ENCODE data around the gene TRIM8. TPM values are rescaled to one million over a fixed set of nuclear protein-coding genes. Genes with fewer than 3 reads are reported as not detected.

TRIM8 gene
- total RNA-seq, 1 experiment from 2014 or later, result 37.0 TPM

DNA sequence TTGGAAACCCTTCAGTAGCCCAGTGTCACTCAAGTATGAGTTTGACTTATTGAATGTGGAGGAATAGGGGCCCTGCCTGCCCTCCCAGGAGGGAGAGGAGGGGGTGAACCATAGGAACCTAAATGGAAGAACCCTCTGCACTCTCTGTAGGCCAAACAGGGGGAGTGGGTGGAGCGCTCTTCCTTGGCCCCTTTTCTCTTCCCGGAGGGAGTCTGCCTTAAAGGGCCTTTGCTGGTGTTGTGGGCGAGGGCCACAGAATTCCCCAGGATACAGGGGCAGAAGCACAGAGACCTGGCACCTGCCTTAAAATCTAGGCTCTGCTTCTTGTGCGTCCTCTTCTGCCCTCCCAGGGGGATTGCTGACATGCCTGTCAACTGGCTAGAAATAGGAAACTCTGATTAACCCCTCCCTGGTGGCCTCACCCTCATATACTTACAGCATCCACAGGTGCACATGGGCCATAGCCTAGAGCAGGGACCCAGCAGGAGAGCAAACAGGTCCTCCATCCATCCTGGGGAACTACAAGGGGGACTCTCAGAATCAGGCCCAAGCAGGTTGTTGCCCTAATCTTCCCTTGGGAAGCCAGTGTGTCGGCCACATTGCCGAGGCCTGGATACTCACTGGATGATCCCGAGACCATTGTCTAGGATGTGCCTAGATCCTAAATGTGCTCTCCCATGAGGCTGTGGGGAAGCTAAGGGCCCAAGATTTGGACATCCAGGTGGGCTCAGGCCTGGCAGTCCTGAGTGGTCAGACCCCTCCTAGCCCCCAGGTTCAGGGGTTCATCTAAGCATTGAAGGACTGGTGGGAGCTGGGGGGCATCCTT is 3.4 kb downstream of the TRIM8 start:
- Histone ChIP-seq H4K20me1 (ENCODE audit: control insufficient read depth, insufficient read depth, insufficient read length) (peaks cover 3% of the 10 kb centered on the region), H2BK12ac (ENCODE audit: insufficient read length, low read depth, low read length) (no peak overlapping the region), H3K27me3 (ENCODE audit: insufficient read depth, low read length) (no peaks in the 10 kb centered on the region), H3K79me2 (ENCODE audit: insufficient read depth, low read length) (peaks cover 21% of the 10 kb centered on the region; the same call in 1 of the 2 replicates), H3K14ac (ENCODE audit: insufficient read depth, low read length) (no peak overlapping the region), H3K9ac (ENCODE audit: extremely low read depth, insufficient read length, low read length) (no peak overlapping the region), H2BK5ac (ENCODE audit: insufficient read length, low read length) (no peak overlapping the region), H3K4me2 (ENCODE audit: insufficient read depth, insufficient read length, low read length) (no peak overlapping the region), H2BK120ac (ENCODE audit: low read depth, low read length, poor library complexity, severe bottlenecking) (no peak overlapping the region), H3T11ph (ENCODE audit: low read length) (no peak overlapping the region), H3K4ac (ENCODE audit: low read depth, low read length) (no peak overlapping the region), H2BK15ac (ENCODE audit: low read depth, low read length) (no peak overlapping the region), H3K23ac (ENCODE audit: insufficient read length, low read depth, low read length) (no peak overlapping the region), H2BK20ac (ENCODE audit: low read depth, low read length, poor library complexity, severe bottlenecking) (no peak overlapping the region), H3K79me1 (ENCODE audit: insufficient read depth, low read depth, low read length, poor library complexity, severe bottlenecking) (peaks cover 6% of the 10 kb centered on the region), H3K18ac (ENCODE audit: insufficient read length, low read depth, low read length) (no peak overlapping the region), H4K91ac (ENCODE audit: insufficient read length, low read depth, low read length) (no peak overlapping the region), H2AFZ (ENCODE audit: low read length) (no peak overlapping the region), H3K27ac (ENCODE audit: insufficient read length, low read depth, low read length) (no peak overlapping the region), H3K9me3 (ENCODE audit: control insufficient read depth, low read depth, low read length) (no peaks in the 10 kb centered on the region), H4K8ac (replicated peaks; ENCODE audit: insufficient read length, low read depth, low read length) (no peak overlapping the region), H3K56ac (ENCODE audit: insufficient read length, low read depth, low read length) (no peak overlapping the region), H3K4me1 (ENCODE audit: insufficient read depth, low read length) (peaks cover 5% of the 10 kb centered on the region; the same call in 1 of the 2 replicates), H3K23me2 (ENCODE audit: insufficient read length, low read depth, low read length, poor library complexity, severe bottlenecking) (peaks cover 28% of the 10 kb centered on the region), H2AK5ac (ENCODE audit: insufficient read length, low read length) (no peak overlapping the region), H4K5ac (ENCODE audit: insufficient read length, low read depth, low read length) (no peak overlapping the region)
- H3K27me3 Mint-ChIP-seq (ENCODE audit: low read depth), result no peaks in the 10 kb centered on the region
- H3K36me3 Mint-ChIP-seq (ENCODE audit: insufficient read depth in 1 of 3, low read depth in 3 of 3), result peaks cover 0 to 8% (median 0%) of the 10 kb centered on the region in 3 experiments; a peak in 2 of 7 replicates
- no peak overlapping the region for H3K27ac Mint-ChIP-seq
- no peak for DNase-seq
- WGBS (ENCODE audit: extremely low coverage, insufficient read length, low lambda C conversion rate), result no CpG with 5 or more reads among the region's 7 CpGs
- H3K9me3 Mint-ChIP-seq, result no peaks in the 10 kb centered on the region; a peak in 1 of 5 replicates
- peak overlapping the region in 1 of 2 experiments; percentile 10; a peak in 1 of 5 replicates for H3K4me3 Mint-ChIP-seq
- TF ChIP-seq, protein P1, sequence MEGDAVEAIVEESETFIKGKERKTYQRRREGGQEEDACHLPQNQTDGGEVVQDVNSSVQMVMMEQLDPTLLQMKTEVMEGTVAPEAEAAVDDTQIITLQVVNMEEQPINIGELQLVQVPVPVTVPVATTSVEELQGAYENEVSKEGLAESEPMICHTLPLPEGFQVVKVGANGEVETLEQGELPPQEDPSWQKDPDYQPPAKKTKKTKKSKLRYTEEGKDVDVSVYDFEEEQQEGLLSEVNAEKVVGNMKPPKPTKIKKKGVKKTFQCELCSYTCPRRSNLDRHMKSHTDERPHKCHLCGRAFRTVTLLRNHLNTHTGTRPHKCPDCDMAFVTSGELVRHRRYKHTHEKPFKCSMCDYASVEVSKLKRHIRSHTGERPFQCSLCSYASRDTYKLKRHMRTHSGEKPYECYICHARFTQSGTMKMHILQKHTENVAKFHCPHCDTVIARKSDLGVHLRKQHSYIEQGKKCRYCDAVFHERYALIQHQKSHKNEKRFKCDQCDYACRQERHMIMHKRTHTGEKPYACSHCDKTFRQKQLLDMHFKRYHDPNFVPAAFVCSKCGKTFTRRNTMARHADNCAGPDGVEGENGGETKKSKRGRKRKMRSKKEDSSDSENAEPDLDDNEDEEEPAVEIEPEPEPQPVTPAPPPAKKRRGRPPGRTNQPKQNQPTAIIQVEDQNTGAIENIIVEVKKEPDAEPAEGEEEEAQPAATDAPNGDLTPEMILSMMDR (conservative IDR thresholded peaks at IDR 0.05), result no peak
- H3K4me1 Mint-ChIP-seq, result peaks cover 57 to 65% of the 10 kb centered on the region in 2 experiments

Measured in H9 (cell line).